Measurements from ENCODE around the gene TNKS2.
A peak's percentile ranks its signal among the peaks of the same experiment; 100 is the strongest.
"Not testable (repeated sequence)": the region's sequence is repeated elsewhere in the genome, so short reads cannot be mapped to it uniquely, and the experiment has no call there.

TNKS2 gene

DNA sequence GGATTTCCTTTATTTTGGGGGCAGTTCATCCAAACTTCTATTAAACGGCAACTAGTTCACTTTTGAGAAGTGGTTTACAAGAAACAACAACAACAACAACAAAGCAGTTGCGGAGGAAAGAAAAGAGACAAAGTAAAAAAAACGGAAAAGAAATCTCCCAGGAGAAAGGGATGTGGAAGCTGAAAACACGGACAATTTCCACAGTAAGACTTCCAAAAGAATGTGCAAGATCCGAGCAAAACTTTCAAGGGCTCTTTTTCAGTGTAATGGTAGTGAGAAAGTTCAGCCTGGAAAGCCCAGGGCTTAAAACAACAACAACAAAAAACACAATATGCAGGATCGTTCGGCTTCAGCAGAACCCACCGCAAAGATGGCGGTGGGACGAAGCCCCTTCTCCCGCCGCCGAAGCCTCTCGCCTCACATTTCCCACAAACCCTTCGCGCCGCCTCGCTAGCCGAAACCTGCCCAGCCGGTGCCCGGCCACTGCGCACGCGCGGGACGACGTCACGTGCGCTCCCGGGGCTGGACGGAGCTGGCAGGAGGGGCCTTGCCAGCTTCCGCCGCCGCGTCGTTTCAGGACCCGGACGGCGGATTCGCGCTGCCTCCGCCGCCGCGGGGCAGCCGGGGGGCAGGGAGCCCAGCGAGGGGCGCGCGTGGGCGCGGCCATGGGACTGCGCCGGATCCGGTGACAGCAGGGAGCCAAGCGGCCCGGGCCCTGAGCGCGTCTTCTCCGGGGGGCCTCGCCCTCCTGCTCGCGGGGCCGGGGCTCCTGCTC lies at the start of gene TNKS2:
TSS of gene TNKS2 (plus strand) at position 553 of the 775 bp plus-strand sequence. CDS start 265 bp downstream, outside the sequence.
- peak within 1 kb of the TSS; percentile 99 for H3K4me3 Mint-ChIP-seq
- DNase-seq (ENCODE audit: low spot score in 2 of 2) (peak; percentile 90 to 93), ATAC-seq (ENCODE audit: low read depth) (peak; percentile 77)
- no peaks in the 10 kb centered on the region for H3K9me3 Mint-ChIP-seq
- H3K36me3 Mint-ChIP-seq = peaks cover 6% of the 10 kb centered on the region
- peaks cover 46% of the 10 kb centered on the region for H3K4me1 Mint-ChIP-seq
- H3K27me3 Mint-ChIP-seq = no peaks in the 10 kb centered on the region
- H3K27ac Mint-ChIP-seq = peak within 1 kb of the TSS; percentile 98

GRCh38 chr10:91749592-91749991 lies 48.6 kb upstream of the TNKS2 start:
- not testable (repeated sequence) for H3K4me3 Mint-ChIP-seq; H3K4me1 Mint-ChIP-seq; DNase-seq (ENCODE audit: low spot score in 2 of 2); H3K9me3 Mint-ChIP-seq; ATAC-seq (ENCODE audit: low read depth); H3K27ac Mint-ChIP-seq; H3K36me3 Mint-ChIP-seq; H3K27me3 Mint-ChIP-seq

DNA sequence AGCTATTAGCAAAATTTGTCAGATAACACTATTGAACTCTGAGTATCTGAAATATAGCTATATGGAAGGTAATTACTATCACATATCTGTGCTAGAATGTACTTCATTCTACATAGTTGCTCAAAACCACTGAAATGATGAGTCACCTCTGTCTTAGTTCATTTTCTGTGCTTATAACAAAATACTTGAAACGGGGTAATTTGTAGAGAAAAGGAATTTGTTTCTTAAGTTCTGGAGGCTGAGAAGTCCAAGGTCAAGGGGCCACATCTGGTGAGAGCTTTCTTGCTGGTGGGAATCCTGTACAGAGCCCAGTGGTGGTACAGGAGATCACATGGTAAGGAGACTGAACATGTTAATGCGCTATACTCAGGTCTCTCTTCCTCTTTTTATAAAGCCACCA lies 41.9 kb upstream of the TNKS2 start:
- H3K36me3 Mint-ChIP-seq = no peaks in the 10 kb centered on the region
- no peaks in the 10 kb centered on the region for H3K4me1 Mint-ChIP-seq
- H3K9me3 Mint-ChIP-seq = no peaks in the 10 kb centered on the region

DNA sequence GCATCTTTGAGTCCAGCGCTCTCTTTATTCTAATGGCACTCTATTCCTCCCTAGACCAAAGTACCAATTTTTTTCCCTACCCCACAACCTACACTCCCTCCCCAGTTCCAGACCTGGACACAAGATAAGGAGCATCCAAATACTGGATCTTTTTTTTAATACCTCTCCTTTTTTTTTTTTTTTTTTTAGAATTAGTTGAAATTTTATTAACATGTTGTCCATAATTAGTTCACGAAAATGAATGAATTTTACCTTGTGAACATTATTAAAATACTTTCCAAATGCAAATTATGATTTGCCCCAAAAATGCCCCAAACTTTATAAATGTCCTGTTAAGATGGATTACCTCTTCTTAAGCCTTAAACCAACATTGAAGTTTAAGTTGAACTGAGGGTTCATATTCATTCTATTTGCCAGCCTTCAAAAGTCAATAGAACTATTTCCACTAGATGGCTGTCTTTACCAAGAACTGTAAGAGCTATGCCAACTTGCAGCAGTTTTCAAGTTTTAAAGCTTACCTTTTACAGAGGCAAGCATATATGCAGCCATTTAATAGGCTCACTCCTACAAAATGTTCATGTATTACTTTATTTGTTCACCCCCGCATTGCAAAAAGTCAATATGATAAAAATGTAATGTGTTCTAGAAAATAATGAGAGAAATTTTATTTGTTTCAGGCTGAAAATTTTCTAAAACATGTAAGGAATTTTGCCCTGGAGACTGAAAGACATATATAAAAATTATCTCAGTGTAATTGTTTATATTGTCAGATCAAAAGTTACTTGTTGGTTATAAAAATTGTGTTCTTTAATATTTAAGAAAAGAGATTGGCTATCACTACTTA lies 39.7 kb upstream of the TNKS2 start:
- peak; percentile 80 for ATAC-seq (ENCODE audit: low read depth)
- Mint-ChIP-seq H3K27me3 (peaks cover 2% of the 10 kb centered on the region), H3K36me3 (no peaks in the 10 kb centered on the region), H3K9me3 (no peaks in the 10 kb centered on the region), H3K4me3 (no peak overlapping the region), H3K4me1 (no peaks in the 10 kb centered on the region), H3K27ac (no peak overlapping the region)
- DNase-seq (ENCODE audit: low spot score in 2 of 2) = peak in 1 of 2 donors; percentile 30

More for the DNA sequence above, 41.9 kb upstream of the TNKS2 start:
- DNase-seq (ENCODE audit: low spot score in 2 of 2) (no peak), ATAC-seq (ENCODE audit: low read depth) (peak; percentile 42)
- no peak overlapping the region for H3K4me3 Mint-ChIP-seq
- H3K27me3 Mint-ChIP-seq = peaks cover 5% of the 10 kb centered on the region
- no peak overlapping the region for H3K27ac Mint-ChIP-seq

GRCh38 chr10:91759581-91759986 lies 38.6 kb upstream of the TNKS2 start:
- no peaks in the 10 kb centered on the region for H3K36me3 Mint-ChIP-seq
- no peak for DNase-seq (ENCODE audit: low spot score in 2 of 2)
- no peak overlapping the region for H3K27ac Mint-ChIP-seq
- H3K27me3 Mint-ChIP-seq = no peaks in the 10 kb centered on the region
- no peaks in the 10 kb centered on the region for H3K9me3 Mint-ChIP-seq
- ATAC-seq (ENCODE audit: low read depth) = no peak
- no peak overlapping the region for H3K4me3 Mint-ChIP-seq
- no peaks in the 10 kb centered on the region for H3K4me1 Mint-ChIP-seq

DNA sequence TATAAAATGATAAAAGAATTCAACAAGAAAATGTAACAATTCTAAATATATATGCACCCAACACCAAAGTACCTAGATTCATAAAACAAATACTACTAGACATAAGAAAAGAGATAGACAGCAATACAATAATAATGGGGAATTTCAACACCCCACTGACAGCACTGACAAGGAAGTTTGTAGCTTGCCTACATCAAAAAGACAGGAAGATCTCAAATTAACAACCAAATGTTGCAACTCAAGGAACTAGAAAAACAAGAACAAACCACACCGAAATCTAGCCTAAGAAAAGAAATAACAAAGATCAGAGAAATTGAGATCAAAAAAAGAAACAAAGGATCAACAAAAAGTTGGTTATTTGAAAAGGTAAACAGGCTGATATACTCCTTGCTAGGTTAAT lies 36.5 kb upstream of the TNKS2 start:
- Mint-ChIP-seq H3K27ac (no peak overlapping the region), H3K4me3 (no peak overlapping the region), H3K9me3 (no peaks in the 10 kb centered on the region), H3K4me1 (no peaks in the 10 kb centered on the region), H3K27me3 (no peaks in the 10 kb centered on the region), H3K36me3 (no peaks in the 10 kb centered on the region)
- DNase-seq (ENCODE audit: low spot score in 2 of 2) (no peak), ATAC-seq (ENCODE audit: low read depth) (no peak)

DNA sequence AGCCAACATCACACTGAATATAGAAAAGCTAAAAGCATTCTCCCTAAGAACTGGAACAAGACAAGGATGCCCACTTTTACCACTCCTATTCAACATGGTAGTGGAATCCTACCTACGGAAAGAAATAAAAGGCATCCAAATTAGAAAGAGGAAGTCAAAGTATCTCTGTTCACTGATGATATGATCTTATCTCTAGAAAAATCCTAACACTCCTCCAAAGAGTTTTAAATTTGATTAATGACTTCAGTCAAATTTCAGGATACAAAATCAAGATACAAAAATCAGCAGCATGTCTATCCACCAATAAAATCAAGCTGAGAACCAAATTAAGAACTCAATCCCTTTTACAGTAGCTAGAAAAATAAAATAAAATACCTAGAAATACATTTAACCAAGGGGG lies 35.3 kb upstream of the TNKS2 start:
- Mint-ChIP-seq H3K36me3 (no peaks in the 10 kb centered on the region), H3K9me3 (no peaks in the 10 kb centered on the region), H3K4me3 (no peak overlapping the region), H3K27ac (no peak overlapping the region), H3K4me1 (no peaks in the 10 kb centered on the region), H3K27me3 (no peaks in the 10 kb centered on the region)
- DNase-seq (ENCODE audit: low spot score in 2 of 2) = no peak
- ATAC-seq (ENCODE audit: low read depth) = no peak

GRCh38 chr10:91766676-91767075 lies 31.6 kb upstream of the TNKS2 start:
- no peaks in the 10 kb centered on the region for H3K36me3 Mint-ChIP-seq
- H3K9me3 Mint-ChIP-seq = no peaks in the 10 kb centered on the region
- no peaks in the 10 kb centered on the region for H3K27me3 Mint-ChIP-seq
- no peak overlapping the region for H3K27ac Mint-ChIP-seq
- ATAC-seq (ENCODE audit: low read depth) (no peak), DNase-seq (ENCODE audit: low spot score in 2 of 2) (no peak)
- no peaks in the 10 kb centered on the region for H3K4me1 Mint-ChIP-seq
- no peak overlapping the region for H3K4me3 Mint-ChIP-seq

DNA sequence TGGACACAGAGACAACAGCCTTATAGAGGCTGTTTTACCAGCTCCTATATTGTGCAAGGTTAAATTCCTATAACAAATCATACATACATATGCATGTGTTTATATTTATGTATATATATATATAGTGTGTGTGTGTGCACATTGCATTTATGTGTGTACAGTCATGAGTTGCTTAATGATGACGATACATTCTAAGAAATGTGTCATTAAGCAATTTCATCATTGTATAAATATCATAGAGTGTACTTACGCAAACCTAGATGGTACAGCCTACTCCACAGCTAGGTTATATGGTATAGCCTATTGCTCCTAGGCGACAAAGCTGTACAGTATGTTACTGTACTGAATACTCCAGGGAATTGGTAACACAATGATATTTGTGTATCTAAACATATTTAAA lies 30.1 kb upstream of the TNKS2 start:
- DNase-seq (ENCODE audit: low spot score in 2 of 2) (no peak), ATAC-seq (ENCODE audit: low read depth) (no peak)
- no peaks in the 10 kb centered on the region for H3K36me3 Mint-ChIP-seq
- no peaks in the 10 kb centered on the region for H3K4me1 Mint-ChIP-seq
- H3K27ac Mint-ChIP-seq = no peak overlapping the region
- H3K9me3 Mint-ChIP-seq = no peaks in the 10 kb centered on the region
- no peaks in the 10 kb centered on the region for H3K27me3 Mint-ChIP-seq
- no peak overlapping the region for H3K4me3 Mint-ChIP-seq

- Mint-ChIP-seq H3K9me3 (no peaks in the 10 kb centered on the region), H3K4me3 (no peak overlapping the region), H3K4me1 (no peaks in the 10 kb centered on the region), H3K27ac (no peak overlapping the region), H3K27me3 (peaks cover 2% of the 10 kb centered on the region), H3K36me3 (no peaks in the 10 kb centered on the region)
- DNase-seq (ENCODE audit: low spot score in 2 of 2) (no peak), ATAC-seq (ENCODE audit: low read depth) (no peak)
These were observed 26.3 kb upstream of the TNKS2 start for GRCh38 chr10:91771907-91772306.

GRCh38 chr10:91772461-91772860 lies 25.8 kb upstream of the TNKS2 start:
- no peaks in the 10 kb centered on the region for H3K9me3 Mint-ChIP-seq
- H3K27me3 Mint-ChIP-seq = peaks cover 2% of the 10 kb centered on the region
- DNase-seq (ENCODE audit: low spot score in 2 of 2) = no peak
- ATAC-seq (ENCODE audit: low read depth) = no peak
- no peaks in the 10 kb centered on the region for H3K36me3 Mint-ChIP-seq
- no peak overlapping the region for H3K27ac Mint-ChIP-seq
- no peaks in the 10 kb centered on the region for H3K4me1 Mint-ChIP-seq
- no peak overlapping the region for H3K4me3 Mint-ChIP-seq

GRCh38 chr10:91772869-91773268 lies 25.4 kb upstream of the TNKS2 start:
- no peaks in the 10 kb centered on the region for H3K9me3 Mint-ChIP-seq
- H3K27me3 Mint-ChIP-seq = peaks cover 2% of the 10 kb centered on the region
- DNase-seq (ENCODE audit: low spot score in 2 of 2) (no peak), ATAC-seq (ENCODE audit: low read depth) (no peak)
- no peak overlapping the region for H3K27ac Mint-ChIP-seq
- no peaks in the 10 kb centered on the region for H3K4me1 Mint-ChIP-seq
- no peaks in the 10 kb centered on the region for H3K36me3 Mint-ChIP-seq
- no peak overlapping the region for H3K4me3 Mint-ChIP-seq

DNA sequence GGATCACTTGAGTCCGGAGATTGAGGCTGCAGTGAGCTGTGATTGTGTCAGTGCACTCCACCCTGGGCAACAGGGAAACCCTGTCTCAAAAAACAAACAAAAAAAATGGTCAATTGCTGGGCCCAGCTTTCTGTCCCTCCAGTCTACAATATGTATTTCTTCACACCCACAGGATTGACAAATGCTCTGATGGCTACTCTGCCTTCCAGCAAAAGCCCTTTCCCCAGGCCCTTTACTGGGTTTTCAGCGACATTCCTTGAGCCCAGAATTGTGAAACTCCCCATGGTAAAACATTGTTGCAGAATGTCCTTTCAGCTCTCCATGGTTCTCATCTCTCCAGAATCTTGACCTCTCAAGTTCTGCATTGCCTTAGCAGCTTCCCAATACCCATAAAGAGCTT lies 23.7 kb upstream of the TNKS2 start:
- Mint-ChIP-seq H3K36me3 (no peaks in the 10 kb centered on the region), H3K27ac (no peak overlapping the region), H3K4me1 (no peaks in the 10 kb centered on the region), H3K4me3 (no peak overlapping the region), H3K9me3 (no peaks in the 10 kb centered on the region), H3K27me3 (peaks cover 2% of the 10 kb centered on the region)
- DNase-seq (ENCODE audit: low spot score in 2 of 2) (no peak), ATAC-seq (ENCODE audit: low read depth) (no peak)

DNA sequence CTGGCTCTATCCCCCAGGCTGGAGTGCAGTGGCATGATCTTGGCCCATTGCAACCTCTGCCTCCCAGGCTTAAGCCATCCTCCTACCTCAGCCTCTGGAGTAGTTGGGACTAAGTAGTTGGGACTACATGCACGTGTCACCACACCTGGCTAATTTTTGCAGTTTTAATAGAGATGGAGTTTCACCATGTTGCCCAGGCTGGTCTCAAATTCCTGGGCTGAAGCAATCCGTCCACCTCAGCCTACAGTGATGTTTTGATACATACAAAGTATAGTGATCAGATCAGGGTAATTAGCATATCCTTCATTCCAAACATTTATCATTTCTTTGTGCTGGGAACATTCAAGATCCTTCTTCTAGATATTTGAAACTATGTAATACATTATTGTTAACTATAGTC lies 22.5 kb upstream of the TNKS2 start:
- ATAC-seq (ENCODE audit: low read depth) = no peak
- no peak overlapping the region for H3K27ac Mint-ChIP-seq
- no peaks in the 10 kb centered on the region for H3K36me3 Mint-ChIP-seq
- no peaks in the 10 kb centered on the region for H3K9me3 Mint-ChIP-seq
- DNase-seq (ENCODE audit: low spot score in 2 of 2) = no peak
- no peaks in the 10 kb centered on the region for H3K4me1 Mint-ChIP-seq
- H3K4me3 Mint-ChIP-seq = no peak overlapping the region
- peaks cover 2% of the 10 kb centered on the region for H3K27me3 Mint-ChIP-seq
